SK-N-MC (cell line): ENCODE data around the gene POMC.

Experiments
- EZH2 ChIP-seq: fragments of 200-600 bp; sonication (generic); IDR thresholded peaks from one replicate; pipeline ENCODE4 v1.6.1; 2017; ENCODE audit warnings: antibody characterized with exemption
- FOXP2 ChIP-seq: optimal IDR thresholded peaks from 2 replicates; pipeline ENCODE3; 2011; ENCODE audit warnings: mild to moderate bottlenecking, moderate library complexity; ENCODE audit not compliant: insufficient read depth; ENCODE audit errors: extremely low read length, control extremely low read depth
- POLR2AphosphoS5 ChIP-seq: IDR thresholded peaks from 2 replicates; pipeline ENCODE4 v1.6.1; 2012; ENCODE audit warnings: mild to moderate bottlenecking, low read depth, low read length, borderline replicate concordance

- no peak for TF ChIP-seq POLR2AphosphoS5
- TF ChIP-seq EZH2, result no peak
- TF ChIP-seq FOXP2, result no peak
These were observed 46.9 kb upstream of the POMC start for GRCh38 chr2:25215232-25215631.
